Loucy (cell line): ENCODE results near the gene CREBRF.
A peak's percentile ranks its signal among the peaks of the same experiment; 100 is the strongest.

Source experiments
- H2AFZ ChIP-seq: fragments of 200-600 bp; sonication (generic); 2 replicates; pipeline ENCODE4 v1.6.0; 2016; ENCODE audit warnings: antibody characterized with exemption, mild to moderate bottlenecking, low read length, moderate library complexity
- H3F3A ChIP-seq: fragments of 200-600 bp; 2 replicates; pipeline ENCODE4 v1.6.0; 2016; ENCODE audit warnings: antibody characterized with exemption, low read depth, mild to moderate bottlenecking
- H3K27me3 ChIP-seq: fragments of 200-600 bp; sonication (generic); 2 replicates; pipeline ENCODE4 v1.6.1; 2014; ENCODE audit warnings: low read length, mild to moderate bottlenecking; ENCODE audit not compliant: insufficient read depth, poor library complexity, severe bottlenecking
- H3K36me3 ChIP-seq: fragments of 200-600 bp; sonication (generic); 2 replicates; pipeline ENCODE4 v1.6.1; 2016; ENCODE audit warnings: low read length; ENCODE audit not compliant: insufficient read depth
- H3K4me1 ChIP-seq: fragments of 200-600 bp; sonication (generic); 2 replicates; pipeline ENCODE4 v1.5.1; 2014; ENCODE audit warnings: low read length, mild to moderate bottlenecking; ENCODE audit not compliant: insufficient read depth, poor library complexity, severe bottlenecking
- H3K4me2 ChIP-seq: fragments of 200-600 bp; sonication (generic); 2 replicates; pipeline ENCODE4 v1.6.0; 2014; ENCODE audit warnings: antibody characterized with exemption, low read length, low read depth, mild to moderate bottlenecking; ENCODE audit not compliant: poor library complexity, severe bottlenecking
- H3K4me3 ChIP-seq: fragments of 200-600 bp; sonication (generic); 2 replicates; pipeline ENCODE4 v1.5.1; 2014; ENCODE audit warnings: low read length, mild to moderate bottlenecking, mixed read lengths; ENCODE audit not compliant: poor library complexity, severe bottlenecking
- H3K79me2 ChIP-seq: fragments of 200-600 bp; sonication (generic); 2 replicates; pipeline ENCODE4 v1.6.1; 2014; ENCODE audit warnings: low read length; ENCODE audit not compliant: insufficient read depth
- H3K9ac ChIP-seq: fragments of 200-600 bp; sonication (generic); 2 replicates; pipeline ENCODE4 v1.6.0; 2014; ENCODE audit warnings: mild to moderate bottlenecking, low read depth, low read length, moderate library complexity; ENCODE audit not compliant: poor library complexity, severe bottlenecking
- H3K9me2 ChIP-seq: fragments of 200-600 bp; sonication (generic); replicated peaks from 2 replicates; pipeline ENCODE4 v1.6.1; 2016; ENCODE audit warnings: low read depth, low read length, mixed read lengths
- H3K9me3 ChIP-seq: fragments of 200-600 bp; sonication (generic); 2 replicates; pipeline ENCODE4 v1.6.1; 2014; ENCODE audit warnings: mild to moderate bottlenecking, antibody characterized with exemption, low read length, low read depth; ENCODE audit not compliant: insufficient read depth
- H4K20me1 ChIP-seq: fragments of 200-600 bp; sonication (generic); 2 replicates; pipeline ENCODE4 v1.6.0; 2014; ENCODE audit warnings: antibody characterized with exemption, low read length, mild to moderate bottlenecking; ENCODE audit not compliant: insufficient read depth, poor library complexity, severe bottlenecking
- CTCF ChIP-seq: fragments of 200-600 bp; sonication (generic); conservative IDR thresholded peaks from 2 replicates; pipeline ENCODE4 v1.5.1; 2014; ENCODE audit warnings: mild to moderate bottlenecking, antibody characterized with exemption, low read length
- EZH2phosphoT487 ChIP-seq: fragments of 200-600 bp; IDR thresholded peaks from 2 replicates; pipeline ENCODE4 v1.6.1; 2018; ENCODE audit warnings: antibody characterized with exemption, mild to moderate bottlenecking, moderate library complexity, borderline replicate concordance

Gene CREBRF

GRCh38 chr5:173180331-173180730 lies 124.2 kb downstream of the CREBRF start:
- no peak for TF ChIP-seq EZH2phosphoT487
- H3K4me3 ChIP-seq = no peak overlapping the region
- no peaks in the 10 kb centered on the region for H3K9me2 ChIP-seq
- H3K4me1 ChIP-seq = no peaks in the 10 kb centered on the region
- no peaks in the 10 kb centered on the region for H3K9me3 ChIP-seq
- no peaks in the 10 kb centered on the region for H3K27me3 ChIP-seq
- H3K36me3 ChIP-seq = no peaks in the 10 kb centered on the region
- no peaks in the 10 kb centered on the region for H3F3A ChIP-seq
- no peaks in the 10 kb centered on the region for H4K20me1 ChIP-seq
- H3K9ac ChIP-seq = no peak overlapping the region
- H2AFZ ChIP-seq = no peak overlapping the region
- H3K4me2 ChIP-seq = no peak overlapping the region
- no peaks in the 10 kb centered on the region for H3K79me2 ChIP-seq

GRCh38 chr5:173187054-173187743 lies 131.0 kb downstream of the CREBRF start:
- Histone ChIP-seq H3K9me2 (no peaks in the 10 kb centered on the region), H3K27me3 (no peaks in the 10 kb centered on the region), H2AFZ (no peak overlapping the region), H3K36me3 (no peaks in the 10 kb centered on the region), H3F3A (no peaks in the 10 kb centered on the region), H3K4me1 (no peaks in the 10 kb centered on the region), H3K4me2 (no peak overlapping the region), H3K79me2 (no peaks in the 10 kb centered on the region), H3K9me3 (no peaks in the 10 kb centered on the region), H4K20me1 (no peaks in the 10 kb centered on the region), H3K4me3 (no peak overlapping the region), H3K9ac (no peak overlapping the region)
- no peak for TF ChIP-seq EZH2phosphoT487
- peak; percentile 29; the same call in 1 of the 2 replicates for TF ChIP-seq CTCF

- no peak overlapping the region for H3K4me3 ChIP-seq
- no peak overlapping the region for H2AFZ ChIP-seq
- no peaks in the 10 kb centered on the region for H3K9me2 ChIP-seq
- H3K4me2 ChIP-seq = no peak overlapping the region
- H4K20me1 ChIP-seq = no peaks in the 10 kb centered on the region
- TF ChIP-seq CTCF = no peak
- TF ChIP-seq EZH2phosphoT487 = no peak
- H3K9ac ChIP-seq = no peak overlapping the region
- H3K79me2 ChIP-seq = no peaks in the 10 kb centered on the region
- H3K9me3 ChIP-seq = no peaks in the 10 kb centered on the region
- no peaks in the 10 kb centered on the region for H3K4me1 ChIP-seq
- H3K36me3 ChIP-seq = no peaks in the 10 kb centered on the region
- H3K27me3 ChIP-seq = no peaks in the 10 kb centered on the region
- no peaks in the 10 kb centered on the region for H3F3A ChIP-seq
Observed at GRCh38 chr5:173188280-173188679, 132.1 kb downstream of the CREBRF start.
